GM18909 (cell line): ENCODE data around the gene FAM210A.
A peak's percentile ranks its signal among the peaks of the same experiment; 100 is the strongest.

ENCODE experiments used
- ATAC-seq: cut with Tn5 transposase; IDR thresholded peaks from one replicate; pipeline ENCODE4 v1.9.1; 2021; ENCODE audit warnings: mild to moderate bottlenecking; ENCODE audit not compliant: unreplicated experiment, poor library complexity

The FAM210A gene

DNA sequence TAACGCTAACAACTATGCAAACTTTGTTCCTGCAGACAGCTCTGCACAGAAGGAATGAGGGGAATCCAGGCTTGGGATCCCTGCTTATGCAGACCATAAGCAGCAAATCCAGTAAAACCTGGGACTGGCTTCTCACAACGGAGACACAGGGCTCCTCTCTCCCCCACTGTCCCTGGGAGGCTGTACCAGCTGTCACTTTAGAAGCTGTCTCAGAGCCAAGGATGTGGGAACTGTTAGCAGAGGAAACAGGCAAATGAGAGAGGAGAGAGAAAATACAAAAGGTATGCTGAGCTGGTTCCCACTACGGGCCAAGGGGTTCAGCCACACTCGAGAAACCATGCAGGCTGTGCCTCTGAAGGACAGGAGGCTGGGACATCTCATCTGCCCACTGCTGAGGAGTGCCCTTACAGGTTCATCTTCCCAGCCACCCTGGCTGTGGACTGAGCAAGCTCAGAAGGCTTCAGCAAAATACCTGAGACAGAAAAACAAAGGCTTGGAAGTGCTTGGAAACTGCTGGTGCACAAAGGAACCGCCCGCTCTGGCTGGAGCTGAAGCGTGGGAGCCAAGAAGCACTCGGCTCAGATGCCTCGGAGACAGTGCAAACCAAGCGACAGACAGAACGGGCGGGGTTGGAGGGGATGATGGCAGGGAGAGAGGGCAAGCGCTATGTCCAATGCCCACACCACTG is 72.5 kb downstream of the FAM210A start:
- ATAC-seq: no peak

DNA sequence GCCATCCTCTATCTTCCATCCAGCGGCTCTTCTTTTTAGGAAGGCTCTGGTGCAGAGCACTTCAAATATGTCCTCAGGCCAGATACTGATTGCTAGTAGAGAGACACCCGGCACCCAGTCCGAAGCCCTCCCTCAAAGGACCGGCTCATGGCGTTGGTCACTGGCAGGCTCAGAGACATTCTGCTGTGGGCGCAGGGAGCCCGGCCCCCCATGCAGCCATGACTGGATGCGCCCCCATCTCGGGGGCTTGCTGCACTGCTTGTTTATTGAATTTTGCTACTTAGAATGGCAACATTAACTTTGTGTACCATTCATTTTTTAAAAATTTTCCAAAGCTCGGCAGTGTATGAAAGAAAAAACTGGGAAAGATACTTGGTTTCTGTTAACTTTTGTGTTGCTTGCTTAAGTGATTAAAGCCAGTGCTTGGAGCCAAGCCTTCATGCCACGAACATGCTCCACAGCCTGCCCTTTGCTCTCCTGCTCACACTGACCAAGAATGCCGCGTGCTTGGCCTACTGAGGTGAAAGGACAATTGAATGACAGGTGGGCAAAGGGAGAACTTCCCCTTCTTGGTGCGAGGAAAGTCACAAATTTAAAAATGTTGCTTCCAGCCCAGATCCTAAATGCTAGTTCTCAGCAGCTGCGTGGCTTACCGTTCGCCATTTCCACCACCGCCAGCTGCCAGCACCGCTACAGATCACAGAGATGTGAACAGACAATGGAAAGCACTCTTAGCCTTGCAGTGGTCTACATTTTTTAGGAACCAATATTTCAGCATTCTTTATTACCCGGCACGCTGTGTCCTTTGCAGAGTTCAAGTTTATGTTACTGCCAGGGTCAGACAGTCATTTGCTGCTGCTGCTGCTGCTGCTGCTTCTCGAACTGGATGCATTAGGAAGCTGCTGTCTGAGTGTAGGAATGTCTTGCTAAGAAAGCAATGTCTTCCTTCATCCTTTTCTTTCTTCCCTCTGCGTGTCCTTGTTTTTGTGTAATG is 76.7 kb downstream of the FAM210A start:
- no peak for ATAC-seq

DNA sequence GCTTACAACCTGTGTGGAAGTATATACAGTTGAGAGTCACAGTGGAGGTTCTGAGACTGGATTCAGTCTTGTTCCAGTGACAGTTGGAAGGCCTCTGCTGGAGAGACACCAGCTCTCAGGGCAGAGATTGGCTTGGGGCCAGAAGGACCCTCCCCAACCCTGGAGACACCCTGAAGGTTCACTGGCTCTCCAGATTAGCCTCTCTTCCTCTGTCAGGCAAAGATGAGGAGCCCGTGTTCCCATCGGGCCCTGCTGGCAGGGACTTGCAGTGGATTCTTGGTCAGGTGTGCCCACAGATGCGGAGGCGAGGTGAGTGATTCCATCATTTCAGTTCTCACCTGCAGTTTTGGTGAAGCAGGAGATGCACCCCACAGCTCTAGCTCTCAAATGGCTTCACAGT is 78.6 kb downstream of the FAM210A start:
- no peak for ATAC-seq

DNA sequence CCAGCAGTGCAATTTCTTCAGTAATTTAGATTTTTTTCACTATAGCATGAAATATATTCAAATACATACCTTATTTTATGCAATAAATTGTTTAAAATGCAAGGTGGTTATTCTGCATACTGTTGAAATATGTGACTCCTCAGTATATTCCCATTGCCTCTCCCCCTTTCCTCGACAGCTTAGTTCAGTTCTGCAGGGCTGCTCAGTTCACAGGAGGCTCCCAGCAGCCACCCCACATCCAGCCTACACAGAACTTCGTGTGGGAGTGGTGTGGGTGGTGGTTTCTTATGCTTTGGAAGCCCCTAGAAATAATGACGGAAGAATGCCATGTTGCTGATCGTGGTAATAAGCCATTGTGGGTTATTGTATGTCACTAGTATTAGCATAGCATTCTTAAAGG is 79.7 kb downstream of the FAM210A start:
- ATAC-seq: no peak

DNA sequence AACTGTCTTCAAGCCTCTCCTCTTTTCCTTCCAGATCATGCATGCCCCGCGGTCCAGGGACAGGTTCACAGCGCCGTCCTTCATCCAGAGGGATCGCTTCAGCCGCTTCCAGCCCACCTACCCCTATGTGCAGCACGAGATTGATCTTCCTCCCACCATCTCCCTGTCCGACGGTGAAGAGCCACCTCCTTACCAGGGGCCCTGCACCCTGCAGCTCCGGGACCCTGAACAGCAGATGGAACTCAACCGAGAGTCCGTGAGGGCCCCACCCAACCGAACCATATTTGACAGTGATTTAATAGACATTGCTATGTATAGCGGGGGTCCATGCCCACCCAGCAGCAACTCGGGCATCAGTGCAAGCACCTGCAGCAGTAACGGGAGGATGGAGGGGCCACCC is 81.3 kb downstream of the FAM210A start:
- ATAC-seq: no peak

DNA sequence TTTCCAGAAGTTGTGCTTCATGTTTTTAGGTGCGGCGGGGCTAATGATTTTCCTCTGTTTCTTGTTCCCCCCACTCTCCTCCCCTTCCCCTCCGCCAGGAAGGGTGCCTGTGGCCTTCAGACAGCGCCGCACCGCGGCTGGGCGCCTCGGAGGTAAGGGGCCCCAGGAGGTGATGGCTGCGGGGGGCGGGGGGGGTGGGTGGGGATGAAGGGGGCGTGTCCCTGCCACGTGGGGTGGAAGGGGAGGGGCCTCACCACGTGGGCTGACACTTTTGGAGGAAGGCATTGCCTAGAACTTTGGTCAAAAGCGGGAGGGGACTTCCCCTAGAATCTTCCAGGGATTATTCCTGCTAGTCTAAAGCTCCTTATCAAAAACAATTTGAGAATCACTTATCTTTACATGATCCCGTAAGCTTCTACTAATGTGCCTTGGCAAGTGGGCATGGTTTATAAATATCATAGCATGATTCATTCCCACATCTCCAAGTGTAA is 83.1 kb downstream of the FAM210A start:
- ATAC-seq: no peak

DNA sequence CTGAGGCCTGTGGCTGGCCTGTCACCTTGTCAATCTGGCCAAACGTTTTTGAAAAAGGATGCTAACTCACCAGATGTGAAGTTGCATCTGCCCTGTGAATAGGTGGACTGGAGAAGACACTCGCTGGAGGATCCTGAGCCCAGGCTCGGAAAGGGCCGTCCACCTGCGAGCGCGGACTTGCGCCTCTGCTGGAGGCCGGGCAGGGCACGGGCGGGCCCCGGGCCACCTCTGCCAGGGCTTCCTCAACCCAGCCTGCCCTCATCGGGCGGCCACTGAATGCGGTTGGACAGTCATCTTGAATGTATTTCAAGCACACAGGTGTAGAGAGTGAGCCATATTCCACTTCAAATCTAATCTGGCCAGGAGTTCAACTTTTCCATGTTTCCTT is 83.9 kb downstream of the FAM210A start:
- ATAC-seq: no peak

DNA sequence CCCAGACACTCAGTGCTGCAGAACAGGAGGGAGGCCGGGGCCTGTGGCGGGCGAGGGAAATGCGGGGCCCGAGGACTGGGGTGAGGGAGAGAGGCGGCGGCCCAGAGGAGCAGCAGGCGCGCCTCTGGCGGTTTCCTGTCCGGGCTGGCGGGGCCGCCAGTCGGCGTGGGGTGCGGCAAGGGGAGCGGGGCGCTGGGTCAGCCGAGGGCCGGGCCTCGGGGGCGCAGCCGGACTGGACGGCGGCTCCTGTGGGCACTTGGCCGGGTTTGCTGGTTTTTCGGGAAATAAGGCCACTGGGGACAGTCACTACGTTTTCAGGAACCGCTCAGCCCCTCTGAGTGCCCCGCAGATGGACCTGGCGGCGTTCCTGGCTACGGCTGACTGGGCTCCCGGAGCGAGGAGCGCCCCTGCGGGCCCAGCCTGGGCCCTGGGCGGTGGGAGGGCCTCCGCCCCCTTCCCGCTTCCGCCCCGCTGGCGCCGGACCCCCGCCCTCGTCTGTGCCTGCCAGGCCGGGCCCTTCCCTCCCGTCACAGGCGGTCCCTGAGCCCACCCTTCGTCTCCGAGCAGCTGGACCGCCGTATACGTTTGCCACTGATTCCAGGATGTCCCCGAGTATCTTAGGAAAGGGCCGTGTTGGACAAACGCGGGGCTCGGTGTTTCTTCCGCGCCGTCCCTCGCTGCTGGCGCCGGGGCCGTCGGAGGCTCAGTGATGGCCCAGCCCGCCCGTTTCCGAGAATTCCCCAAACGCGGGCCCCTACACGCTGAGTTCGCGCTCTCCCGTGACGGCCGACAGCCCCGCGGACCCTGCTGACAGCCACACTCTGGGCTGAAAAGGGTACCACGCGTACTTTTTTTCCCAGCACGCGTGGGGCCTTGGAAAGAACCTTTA is 84.6 kb downstream of the FAM210A start:
- ATAC-seq: no peak

DNA sequence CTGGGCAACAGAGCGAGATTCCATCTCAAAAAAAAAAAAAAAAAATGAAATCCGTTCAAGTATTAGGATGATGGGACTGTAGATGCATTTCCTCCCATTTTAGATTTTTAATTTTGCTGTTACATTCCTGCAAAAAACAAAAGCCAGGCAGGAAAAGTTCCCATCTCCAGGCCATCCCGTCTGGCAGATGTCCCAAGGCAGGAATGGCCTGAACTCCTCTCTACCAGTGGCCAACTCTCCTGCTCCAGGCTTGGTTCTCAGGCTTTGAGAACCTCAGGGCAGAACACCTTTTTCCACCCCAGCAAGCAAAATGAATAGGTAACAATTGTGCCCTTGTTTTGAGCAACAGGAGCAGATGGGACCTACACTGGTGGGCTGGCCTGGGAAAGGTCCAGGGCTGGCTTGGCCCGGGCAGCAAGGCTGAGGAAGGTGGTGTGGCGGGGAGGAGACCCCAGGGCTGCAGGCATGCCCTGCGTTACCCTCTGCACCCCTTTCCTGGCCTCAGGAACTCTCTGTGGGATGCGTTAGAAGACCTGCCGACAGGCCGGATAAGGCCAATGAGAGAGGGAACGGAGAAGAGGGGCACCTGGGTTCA is 86.0 kb downstream of the FAM210A start:
- no peak for ATAC-seq

DNA sequence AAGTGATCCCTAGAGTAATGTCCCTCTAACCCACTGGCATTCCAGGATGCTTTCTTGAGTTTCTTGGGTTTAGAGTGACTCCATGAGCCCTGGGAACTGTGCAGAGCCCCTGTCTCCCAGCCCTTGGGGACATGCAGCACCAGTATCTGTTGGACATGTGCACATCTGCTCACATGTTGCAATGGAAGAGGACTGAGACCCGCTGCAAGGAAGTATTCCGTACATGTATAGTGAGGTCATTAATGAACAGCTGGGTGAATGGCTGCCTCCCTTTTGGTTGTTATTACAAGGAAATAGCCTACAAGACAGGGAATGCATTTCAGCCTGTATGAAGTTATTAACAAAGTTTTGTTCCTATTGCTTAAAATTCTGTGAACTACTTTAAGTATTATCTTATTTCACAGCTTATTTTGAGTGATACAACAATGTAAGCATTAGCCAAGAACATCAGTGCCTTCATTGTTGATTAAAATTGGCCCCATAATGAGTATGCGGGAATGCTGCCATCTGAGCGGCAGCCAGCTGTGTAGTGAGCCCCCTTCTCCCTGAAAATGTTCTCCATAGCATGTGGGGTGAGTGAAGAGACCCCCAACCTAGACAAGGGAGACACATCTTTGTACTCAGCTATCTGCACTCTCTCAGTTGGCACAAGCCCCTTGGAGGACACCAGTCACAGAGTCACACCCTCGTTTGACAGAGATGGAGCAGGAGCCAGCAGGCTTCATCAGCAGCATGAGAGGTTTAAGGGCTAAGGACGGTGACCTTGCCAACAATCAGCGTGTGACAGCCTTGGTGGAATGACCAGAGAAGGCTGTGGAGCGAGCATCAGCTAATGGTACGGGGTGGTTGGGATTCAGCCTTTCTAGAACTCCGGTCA is 87.4 kb downstream of the FAM210A start:
- no peak for ATAC-seq

DNA sequence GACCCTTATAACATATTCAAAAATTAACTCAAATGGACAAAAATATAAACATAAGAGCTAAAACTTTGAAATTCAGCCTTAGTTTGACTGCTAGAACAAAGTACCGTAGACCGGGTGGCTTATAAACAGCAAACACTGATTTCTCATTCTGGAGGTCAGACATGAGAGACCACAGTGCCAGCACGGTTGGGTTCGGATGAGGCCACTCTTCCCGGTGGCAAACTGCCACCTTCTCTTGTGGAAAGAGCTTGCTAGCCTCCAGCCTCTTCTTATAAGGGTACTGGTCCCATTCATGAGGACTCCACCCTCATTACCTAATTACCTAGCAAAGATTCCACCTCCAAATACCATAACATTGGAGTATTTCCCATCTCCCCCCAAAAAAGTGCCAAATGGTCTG is 91.3 kb downstream of the FAM210A start:
- no peak for ATAC-seq

DNA sequence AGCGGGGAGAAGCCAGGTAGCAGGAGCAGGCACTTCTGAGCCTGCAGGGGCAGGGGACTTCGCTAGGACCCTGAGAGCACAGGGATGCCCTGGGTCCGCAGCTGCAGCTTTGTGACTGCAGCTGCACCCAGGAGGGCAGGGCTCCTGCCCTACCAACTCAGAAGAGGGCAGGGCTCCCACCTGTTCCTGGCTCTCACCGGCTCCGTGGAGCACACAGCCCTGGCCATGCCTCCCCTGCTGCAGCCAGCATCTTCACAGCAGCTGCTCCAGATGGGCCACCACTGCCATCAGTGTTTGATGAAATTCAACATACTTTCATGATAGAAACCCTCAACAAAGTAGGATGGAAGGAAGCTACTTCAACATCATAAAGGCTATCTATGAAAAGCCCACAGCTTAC is 92.7 kb downstream of the FAM210A start:
- ATAC-seq: no peak

DNA sequence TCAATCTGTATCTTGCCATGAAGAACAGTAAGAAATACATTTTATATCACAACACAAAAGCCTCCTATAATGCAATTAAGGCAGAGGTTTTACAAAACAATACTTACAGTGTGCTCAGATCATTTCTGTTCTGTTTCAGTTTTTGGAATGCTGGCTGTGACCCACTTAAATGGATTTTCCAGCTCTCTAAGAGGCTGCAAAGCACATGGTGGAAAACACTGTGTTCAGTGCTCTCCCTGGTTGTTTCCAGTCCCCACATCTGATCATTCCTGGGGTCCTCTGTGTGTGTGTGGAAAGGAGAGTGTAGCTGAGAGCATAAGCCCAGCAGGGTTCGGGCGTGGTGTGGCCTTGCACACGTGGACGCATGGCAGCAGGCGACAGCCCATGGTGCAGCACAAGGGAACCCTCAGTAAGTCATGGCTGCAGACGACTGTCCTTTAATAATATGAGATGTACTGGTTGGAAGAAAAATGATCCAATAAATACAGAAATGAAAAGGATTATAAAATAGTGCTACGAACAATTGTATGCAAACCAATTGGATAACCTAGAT is 95.6 kb downstream of the FAM210A start:
- no peak for ATAC-seq

DNA sequence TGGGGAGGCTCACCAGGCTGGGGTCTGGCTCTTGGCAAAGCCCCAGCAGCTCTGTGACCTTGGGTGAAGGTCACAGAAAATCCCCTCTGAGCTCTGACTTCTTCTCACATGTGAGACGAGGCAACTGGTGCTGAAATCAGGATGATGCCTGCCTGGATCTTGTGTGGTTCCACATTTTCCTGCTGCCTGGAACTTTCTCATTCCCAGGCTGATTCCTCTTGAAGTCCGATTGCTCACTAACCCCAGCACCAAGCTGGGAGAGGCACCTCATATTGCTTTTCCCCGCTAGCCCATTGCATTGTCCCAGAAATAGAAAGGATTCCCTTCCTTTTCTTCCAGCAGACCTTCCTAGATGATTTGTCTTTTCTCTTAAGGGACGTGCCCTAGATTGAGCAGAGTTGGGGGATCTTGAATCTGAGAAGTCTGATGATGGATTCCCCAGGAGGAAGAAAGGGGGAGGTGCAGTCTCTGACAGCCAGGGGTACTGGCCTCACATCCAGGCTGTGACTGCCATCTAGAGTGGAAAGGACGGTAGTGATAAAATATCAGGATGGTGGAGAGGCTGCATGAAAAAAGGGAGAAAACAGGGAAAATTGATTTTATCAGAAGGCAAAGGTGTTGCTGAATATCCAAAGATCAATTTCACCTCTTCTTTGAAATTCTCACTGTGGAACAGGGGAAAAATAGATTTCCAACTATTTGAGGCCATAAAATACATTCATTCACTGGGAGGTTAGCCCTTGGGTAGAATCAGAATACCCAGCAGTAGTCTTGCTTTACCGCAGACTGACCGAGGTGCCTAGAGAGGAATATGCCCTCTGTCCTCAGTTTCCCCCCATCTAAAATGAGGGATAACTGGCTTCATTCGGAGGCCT is 96.3 kb downstream of the FAM210A start:
- peak; percentile 91 for ATAC-seq

DNA sequence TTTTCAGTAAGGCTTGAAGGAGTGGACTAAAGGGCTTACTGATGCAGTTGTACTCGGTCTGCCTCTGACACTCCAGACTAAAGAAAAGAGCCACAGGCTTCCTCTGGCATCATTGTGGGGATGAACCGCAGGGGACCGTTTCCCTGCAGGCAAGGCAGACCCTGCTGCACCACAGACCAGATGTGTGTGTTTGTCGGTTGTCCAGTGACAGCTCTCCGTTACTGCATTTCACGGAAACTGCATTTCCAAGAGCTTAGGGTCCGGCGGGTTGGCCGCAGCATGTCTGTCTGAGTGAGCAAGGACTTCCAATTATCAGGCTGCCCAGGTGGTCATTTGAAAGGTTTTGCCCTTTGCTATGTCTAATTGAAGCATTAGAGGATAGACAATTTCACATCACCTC is 98.1 kb downstream of the FAM210A start:
- no peak for ATAC-seq

DNA sequence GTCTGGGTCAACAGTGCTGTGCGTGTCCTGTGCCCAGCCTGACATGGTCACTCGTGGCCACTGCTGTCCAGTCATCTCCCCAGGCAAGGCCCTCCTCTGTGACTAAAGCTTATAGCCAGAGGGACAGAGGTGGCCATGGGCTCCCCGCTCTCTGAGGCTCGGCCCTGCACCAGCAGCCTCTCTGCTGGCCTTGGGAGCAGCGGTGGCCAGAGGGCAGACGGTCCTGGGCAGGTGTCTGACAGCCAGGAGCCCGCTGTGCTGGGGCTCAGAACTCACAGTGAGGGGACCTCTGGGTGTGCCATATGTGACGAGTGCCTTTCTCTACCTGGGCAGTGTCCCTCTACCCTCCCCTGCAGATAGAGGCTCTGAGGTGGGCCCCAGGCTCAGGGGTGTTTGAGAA is 98.7 kb downstream of the FAM210A start:
- ATAC-seq: no peak

DNA sequence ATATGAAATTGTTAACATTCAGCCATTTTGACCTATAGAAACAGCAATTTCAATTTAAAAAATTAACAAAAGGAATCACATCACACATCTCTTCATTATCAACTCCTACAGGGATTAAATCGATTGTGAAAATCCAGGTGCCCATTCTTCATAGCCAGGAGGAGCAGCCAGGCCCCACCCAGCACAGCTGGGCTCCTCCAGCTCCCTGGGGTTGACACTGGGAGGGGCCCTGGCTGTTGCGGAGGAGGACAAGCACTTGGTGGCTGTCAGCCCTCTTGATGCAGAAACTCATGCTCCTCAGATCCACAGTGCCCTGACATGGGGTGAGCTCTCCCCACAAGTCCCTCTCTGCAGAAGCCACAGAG is 99.8 kb downstream of the FAM210A start:
- ATAC-seq: no peak
